ENCODE results near the gene MOGAT2. TPM values are rescaled to one million over a fixed set of nuclear protein-coding genes. Genes with fewer than 3 reads are reported as not detected.

Gene MOGAT2
- total and polyA plus RNA-seq, 2 donors (not counting 3 experiments of a cell fraction or from before 2014, with no cell fraction given): not detected

GRCh38 chr11:75770102-75770501, 52.5 kb downstream of the MOGAT2 start:
- H3K27me3 ChIP-seq (ENCODE audit: control insufficient read depth in 2 of 2, insufficient read depth in 2 of 2, low read length in 2 of 2): peaks cover 19 to 25% of the 10 kb centered on the region in 2 experiments
- no peaks in the 10 kb centered on the region for H3K9me1 ChIP-seq (replicated peaks; ENCODE audit: control insufficient read depth, extremely low read depth, insufficient read depth, low read length)
- H3K36me3 ChIP-seq (ENCODE audit: control insufficient read depth in 2 of 2, extremely low read depth in 1 of 2, insufficient read depth in 2 of 2, low read length in 2 of 2): no peaks in the 10 kb centered on the region
- CTCF ChIA-PET: interaction anchor here (0.8 to 1.8 kb wide), 5 partner anchors 8 to 47 kb away, joined by 3 to 6 read pairs (median 3); no protein-coding TSS in a partner anchor
- H4K20me1 ChIP-seq (replicated peaks; ENCODE audit: control insufficient read depth, extremely low read depth, insufficient read depth, low read length): no peaks in the 10 kb centered on the region
- intact Hi-C loops (cut with micrococcal nuclease): no loop called here
- H3K9ac ChIP-seq (replicated peaks; ENCODE audit: extremely low read depth, insufficient read depth, low read length): no peak overlapping the region
- H3K9me3 ChIP-seq (replicated peaks; ENCODE audit: control insufficient read depth, insufficient read depth, low read length): no peaks in the 10 kb centered on the region
- POLR2A ChIA-PET: no interaction called here
- H3K79me2 ChIP-seq (ENCODE audit: control insufficient read depth, insufficient read depth, low read length): no peaks in the 10 kb centered on the region
- H3K4me3 ChIP-seq (replicated peaks in 1 of 3; ENCODE audit: insufficient read depth in 1 of 3, low read depth in 1 of 3, low read length in 3 of 3): no peak overlapping the region
- FAIRE-seq: no peak
- TF ChIP-seq MYC (IDR thresholded peaks at IDR 0.05; ENCODE audit: low read depth, low read length) (no peak), FOS (IDR thresholded peaks at IDR 0.05; ENCODE audit: borderline replicate concordance, insufficient read depth, low read length) (no peak), POLR2A (IDR thresholded peaks at IDR 0.05; ENCODE audit: low read depth, low read length) (no peak), GATA2 (IDR thresholded peaks at IDR 0.05; ENCODE audit: insufficient read depth, insufficient read length, low read depth, low read length) (no peak), JUN (IDR thresholded peaks at IDR 0.05; ENCODE audit: borderline replicate concordance, insufficient read depth, insufficient read length, low read depth) (no peak), EZH2 (IDR thresholded peaks at IDR 0.05; ENCODE audit: borderline replicate concordance, low read depth, low read length, severe bottlenecking) (no peak), MAX (IDR thresholded peaks at IDR 0.05; ENCODE audit: insufficient read depth, insufficient read length) (no peak), CTCF (IDR thresholded peaks at IDR 0.05; ENCODE audit: extremely low read depth in 1 of 2, insufficient read depth in 1 of 2, low read depth in 1 of 2, low read length in 2 of 2) (no peak), POLR2AphosphoS5 (IDR thresholded peaks at IDR 0.05; ENCODE audit: insufficient read depth, low read depth, low read length) (no peak)
- no TSS peak for BruUV-seq (replicated peaks)
- dilution Hi-C loops (cut with MboI; ENCODE audit: extremely low pct_ligation_motif_present, low sequenced_read_pairs): no loop called here
- H3K27ac ChIP-seq (ENCODE audit: insufficient read depth, low read depth, low read length): no peak overlapping the region
- no peak overlapping the region for H3K4me2 ChIP-seq (ENCODE audit: insufficient read depth, low read length)
- no peak overlapping the region for H2AFZ ChIP-seq (ENCODE audit: low read depth, low read length)
- DNase-seq (ENCODE audit: low read depth, low spot score): no peak
- peaks cover 9% of the 10 kb centered on the region for H3K4me1 ChIP-seq (ENCODE audit: control insufficient read depth, extremely low read depth, insufficient read depth, low read length)
